H1 (cell line): ENCODE data around the gene POLA1. TPM values are rescaled to one million over a fixed set of nuclear protein-coding genes. Genes with fewer than 3 reads are reported as not detected.

Source experiments
- ATF3 ChIP-seq: IDR thresholded peaks from 2 replicates; pipeline ENCODE4 v1.6.1; 2011; ENCODE audit warnings: low read depth, mild to moderate bottlenecking, low read length; ENCODE audit not compliant: insufficient read depth
- CHD7 ChIP-seq: fragments of 300-600 bp; sonication (generic); IDR thresholded peaks from 2 replicates; pipeline ENCODE4 v1.7.1; 2012; ENCODE audit warnings: low read length, moderate library complexity, mild to moderate bottlenecking, inconsistent platforms; ENCODE audit not compliant: insufficient replicate concordance
- RXRA ChIP-seq: IDR thresholded peaks from 2 replicates; pipeline ENCODE4 v1.6.1; 2011; ENCODE audit warnings: low read depth, mild to moderate bottlenecking, low read length, moderate library complexity; ENCODE audit not compliant: insufficient read depth
- polyA plus RNA-seq, 7 experiments: library from polyadenylated mRNA; depleted of rRNA in 3 of 7; stranded (reverse) in 5 of 7; unstranded in 2 of 7; fragments of >200 nt in 5 of 7; fragments of 200-250 nt in 2 of 7; gene quantifications; 1 replicate in 5 of 7; 2 replicates in 1 of 7; 4 replicates in 1 of 7; pipeline versions ENCODE4 v1.2.1 to v1.2.3, GENCODE V29; 2011 to 2013; ENCODE audit warnings: missing spikeins in 2 of 7, mixed read lengths in 2 of 7
- total RNA-seq: library from RNA; stranded (reverse); fragmentation: NEBNext Ultra II Directional; extraction: Animal tissue kit (Norgen Biotek cat#: 25700); gene quantifications from 2 replicates; pipeline ENCODE4 v1.2.1, GENCODE V29; 2021

The POLA1 gene
- total and polyA plus RNA-seq, 2 of the 8 experiments (the other 6 are each of a cell fraction or from before 2014, with no cell fraction given): 5.6 to 34.9 TPM

GRCh38 chrX:24777660-24778059, 83.9 kb downstream of the POLA1 start (continued):
- TF ChIP-seq CHD7: no peak
- no peak for TF ChIP-seq ATF3
- TF ChIP-seq RXRA: no peak
